Spleen (tissue), 11 donors: Measurements from ENCODE around the gene C19orf25. TPM values are rescaled to one million over a fixed set of nuclear protein-coding genes. Genes with fewer than 3 reads are reported as not detected.

Source experiments
- DNase-seq: peaks from one replicate; pipeline ENCODE4 v3.0.0-alpha.2; 2020
- H3K27ac ChIP-seq, 8 donors: fragments of 200-600 bp; sonication (generic) in 7 of 8; 1 replicate in 4 of 8; 2 replicates in 4 of 8; pipeline versions ENCODE4 v1.5.0 to v1.8.0; 2016 to 2021; ENCODE audit warnings: inconsistent platforms in 4 of 8, mild to moderate bottlenecking in 4 of 8, moderate library complexity in 1 of 8
- H3K27me3 ChIP-seq, 7 donors: fragments of 200-600 bp; sonication (generic) in 6 of 7; replicated peaks in 1 of 7; 1 replicate in 4 of 7; 2 replicates in 3 of 7; pipeline versions ENCODE4 v1.5.0 to v1.8.0; 2016 to 2021; ENCODE audit warnings: inconsistent platforms in 3 of 7, mild to moderate bottlenecking in 1 of 7
- H3K36me3 ChIP-seq, 6 donors: fragments of 200-600 bp; sonication (generic) in 5 of 6; 1 replicate in 4 of 6; 2 replicates in 2 of 6; pipeline versions ENCODE4 v1.5.0 to v1.8.0; 2016 to 2021; ENCODE audit warnings: inconsistent platforms in 2 of 6
- H3K4me1 ChIP-seq, 6 donors: fragments of 200-600 bp; sonication (generic) in 5 of 6; 1 replicate in 3 of 6; 2 replicates in 3 of 6; pipeline versions ENCODE4 v1.5.0 to v1.8.0; 2016 to 2021; ENCODE audit warnings: inconsistent platforms in 3 of 6
- H3K4me3 ChIP-seq, 8 donors: fragments of 200-600 bp; sonication (generic) in 7 of 8; 1 replicate in 4 of 8; 2 replicates in 4 of 8; pipeline versions ENCODE4 v1.5.0 to v1.8.0; 2016 to 2021; ENCODE audit warnings: inconsistent platforms in 4 of 8, mild to moderate bottlenecking in 4 of 8, moderate library complexity in 2 of 8
- H3K9me3 ChIP-seq, 8 donors: fragments of 200-600 bp; sonication (generic) in 7 of 8; 1 replicate in 4 of 8; 2 replicates in 4 of 8; pipeline versions ENCODE4 v1.5.0 to v1.8.0; 2016 to 2021; ENCODE audit warnings: inconsistent platforms in 4 of 8
- CTCF ChIP-seq, 11 experiments: fragments of 200-600 bp in 7 of 11; fragments of 450-650 bp in 4 of 11; sonication (generic) in 4 of 11; IDR thresholded peaks in 8 of 11; conservative IDR thresholded peaks in 3 of 11; 1 replicate in 7 of 11; 2 replicates in 4 of 11; pipeline versions ENCODE4 v1.4.0 to v1.8.0; 2016 to 2021; ENCODE audit warnings: antibody characterized with exemption in 11 of 11, inconsistent platforms in 4 of 11, mild to moderate bottlenecking in 1 of 11
- POLR2A ChIP-seq, 3 donors: fragments of 450-650 bp; IDR thresholded peaks; one replicate each; pipeline ENCODE4 v1.5.1; 2017; ENCODE audit warnings: antibody characterized with exemption in 3 of 3, mild to moderate bottlenecking in 1 of 3
- POLR2AphosphoS5 ChIP-seq, 3 donors: sonication (generic); formaldehyde crosslinking; IDR thresholded peaks; one replicate each; pipeline ENCODE4 v1.5.1; 2017; ENCODE audit warnings: antibody characterized with exemption in 3 of 3
- WGBS, 5 donors: extraction: QIAGEN DNeasy Blood & Tissue Kit in 3 of 5; methylation state at CpG; one replicate each; pipeline versions ENCODE4 v1.1.5 to v1.1.7; 2013 to 2018; 5-methylcytosine and 5-hydroxymethylcytosine counted together
- intact Hi-C: fragments of 100-400 bp; cut with DNase I; formaldehyde crosslinking; loops from one replicate; pipeline ENCODE4 v1.15.0; 2023; ENCODE audit warnings: low total_unique reads
- polyA plus RNA-seq, 3 donors: library from polyadenylated mRNA; stranded (reverse); fragments of 200-250 nt; gene quantifications; one replicate each; pipeline ENCODE4 v1.2.1, GENCODE V29; 2013
- total RNA-seq, 7 donors: library from RNA; depleted of rRNA in 3 of 7; stranded (reverse); fragments of >200 nt in 3 of 7; fragmentation: NEBNext Ultra II Directional in 4 of 7; extraction: Animal tissue kit (Norgen Biotek cat#: 25700) in 4 of 7; gene quantifications; one replicate each; pipeline versions ENCODE4 v1.1.0 to v1.2.1, GENCODE V29; 2016 to 2021
- donor health status: healthy with polysubstance abuse.
- donor health status: DM: no; HTN: no; CAD: no; lungs with moderate emphysema.
- donor health status: DM: no; HTN: no; CAD: no.
- donor health status: Bipolar disorder and iron deficiency.
- donor health status: healthy.
- donor health status: DM: no; HTN: no; CAD: no.
- donor health status: DM: yes; HTN: yes; CAD: no.

The C19orf25 gene
- total and polyA plus RNA-seq, 10 donors, result 24.7 to 56.6 (median 39.5) TPM

DNA sequence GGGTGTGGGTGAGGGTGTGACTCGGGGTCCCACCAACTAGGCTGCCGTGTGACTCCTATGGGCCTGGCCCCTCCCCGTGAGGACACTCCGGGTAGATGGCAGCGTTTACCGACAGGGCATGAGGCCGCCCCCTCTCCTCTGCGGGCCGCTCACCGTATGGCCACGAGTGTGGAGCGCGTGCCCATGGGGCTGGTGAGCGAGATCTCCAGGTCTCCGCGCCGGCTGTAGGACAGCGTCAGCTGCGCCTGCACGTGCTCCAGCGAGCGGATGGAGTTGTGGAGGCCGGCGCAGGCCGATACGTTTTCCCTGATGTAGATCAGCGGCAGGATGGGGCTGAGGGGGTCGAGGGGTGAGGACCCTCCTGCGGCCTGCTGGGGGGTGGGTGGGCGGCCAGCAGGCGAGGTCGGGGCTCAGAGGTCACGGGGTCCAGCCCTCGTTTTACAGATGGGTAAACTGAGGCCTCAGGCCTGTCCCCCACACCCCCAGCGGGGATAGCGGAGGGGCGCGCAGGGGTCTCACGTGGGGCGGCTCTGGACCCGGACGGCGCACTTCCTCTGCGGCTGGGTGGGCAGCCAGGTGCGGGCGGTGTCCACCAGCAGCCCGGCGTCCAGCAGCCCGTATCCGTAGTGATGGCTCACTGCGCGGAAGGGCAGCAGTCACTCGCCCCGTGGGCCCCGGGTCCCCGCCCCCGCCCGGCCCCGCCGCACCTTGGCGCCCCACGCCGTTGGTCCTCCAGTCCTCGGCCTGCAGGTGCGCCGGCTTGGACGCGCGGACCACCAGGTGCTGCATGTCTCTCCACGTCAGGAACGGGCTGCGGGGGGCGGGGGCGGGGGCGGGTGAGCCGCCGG is 4.3 kb upstream of the C19orf25 start:
- H3K9me3 ChIP-seq, result no peaks in the 10 kb centered on the region
- DNase-seq, result peak; percentile 70
- WGBS, 5 donors, result 91 to 97% (median 95%) methylated on average over 34 to 77 of the region's 77 CpGs
- H3K27ac ChIP-seq, result no peak overlapping the region
- no peaks in the 10 kb centered on the region for H3K36me3 ChIP-seq
- no peak for TF ChIP-seq POLR2AphosphoS5 (IDR thresholded peaks at IDR 0.05)
- no peak for TF ChIP-seq CTCF (IDR thresholded peaks at IDR 0.05 in 8 of 11, conservative IDR thresholded peaks at IDR 0.05 in 3 of 11)
- no peak for TF ChIP-seq POLR2A (IDR thresholded peaks at IDR 0.05)
- intact Hi-C loops, result no loop called here
- no peaks in the 10 kb centered on the region for H3K27me3 ChIP-seq
- no peak overlapping the region for H3K4me3 ChIP-seq
- peaks cover 2 to 21% (median 11%) of the 10 kb centered on the region in 6 donors for H3K4me1 ChIP-seq

DNA sequence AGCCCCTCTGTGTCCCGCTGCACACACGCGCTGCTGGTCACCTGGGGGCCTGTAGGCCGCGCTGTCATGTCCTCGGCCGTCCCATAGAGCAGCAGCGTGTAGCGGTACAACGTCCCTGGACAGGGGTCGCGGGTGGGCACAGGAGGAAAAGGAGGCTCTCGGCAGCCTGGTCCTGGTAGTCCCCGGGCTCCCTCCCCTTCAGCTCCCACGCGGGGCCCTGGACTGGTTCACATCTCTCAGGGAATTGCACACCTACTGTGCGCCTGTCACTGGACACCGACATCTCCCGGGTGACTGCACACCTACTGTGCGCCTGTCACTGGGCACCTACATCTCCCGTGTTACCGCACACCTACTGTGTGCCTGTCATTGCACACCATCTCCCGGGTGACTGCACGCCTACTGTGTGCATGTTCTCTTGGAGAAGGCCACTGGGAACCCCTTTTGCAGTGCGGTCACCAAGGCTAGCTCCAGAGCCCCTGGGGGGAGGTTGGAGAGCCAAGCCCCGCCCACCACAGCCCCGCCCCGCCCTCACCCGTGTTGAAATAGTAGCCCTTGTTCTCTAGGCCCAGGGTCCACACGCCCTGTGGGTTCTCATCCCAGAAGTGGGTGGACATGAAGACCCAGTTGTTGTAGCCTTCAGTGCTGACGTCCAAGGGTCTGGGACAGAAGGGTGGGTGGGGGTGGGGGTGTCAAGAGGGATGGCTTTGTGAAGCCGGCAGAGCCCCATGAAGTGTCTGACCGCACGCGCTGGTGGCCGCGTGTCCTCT is 3.5 kb upstream of the C19orf25 start:
- WGBS, 5 donors, result 88 to 91% (median 89%) methylated on average over 23 to 37 of the region's 37 CpGs
- no peak for TF ChIP-seq CTCF (IDR thresholded peaks at IDR 0.05 in 8 of 11, conservative IDR thresholded peaks at IDR 0.05 in 3 of 11)
- TF ChIP-seq POLR2AphosphoS5 (IDR thresholded peaks at IDR 0.05), result no peak
- TF ChIP-seq POLR2A (IDR thresholded peaks at IDR 0.05), result no peak

DNA sequence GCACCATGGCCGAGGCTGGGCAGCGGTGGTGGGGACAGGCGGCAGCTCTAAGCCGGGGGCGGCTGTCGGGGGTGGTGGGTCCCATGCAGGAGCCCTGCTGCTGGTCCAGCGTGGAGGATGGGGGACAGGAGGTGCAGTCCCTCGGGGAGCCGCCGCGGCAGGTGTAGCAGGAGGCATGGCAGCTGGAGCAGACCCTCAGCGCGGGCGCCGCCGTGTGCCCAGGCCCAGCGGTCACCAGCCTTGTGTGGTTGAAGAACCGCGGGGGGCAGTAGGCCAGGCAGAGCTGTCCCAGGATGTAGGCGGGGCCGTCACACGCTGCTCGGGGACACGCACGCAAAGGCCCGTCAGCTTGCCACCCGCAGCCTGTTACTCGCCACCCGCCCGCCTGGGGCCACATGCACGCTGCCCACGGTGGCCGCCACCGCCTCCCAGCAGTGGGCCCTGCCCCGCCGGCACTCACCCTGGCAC is 2.9 kb upstream of the C19orf25 start:
- no peak overlapping the region for H3K4me3 ChIP-seq
- intact Hi-C loops, result no loop called here
- TF ChIP-seq POLR2AphosphoS5 (IDR thresholded peaks at IDR 0.05) (no peak), CTCF (IDR thresholded peaks at IDR 0.05 in 8 of 11, conservative IDR thresholded peaks at IDR 0.05 in 3 of 11) (no peak), POLR2A (IDR thresholded peaks at IDR 0.05) (no peak)
- peaks cover 0 to 10% (median 3%) of the 10 kb centered on the region in 6 donors for H3K36me3 ChIP-seq
- no peaks in the 10 kb centered on the region for H3K27me3 ChIP-seq
- H3K9me3 ChIP-seq, result no peaks in the 10 kb centered on the region
- DNase-seq, result peak; percentile 74
- WGBS, 5 donors, result 88 to 94% (median 91%) methylated on average over 24 to 36 of the region's 36 CpGs
- no peak overlapping the region for H3K27ac ChIP-seq
- H3K4me1 ChIP-seq, result peaks cover 11 to 35% (median 25%) of the 10 kb centered on the region in 6 donors

More for the DNA sequence above, 3.5 kb upstream of the C19orf25 start:
- Histone ChIP-seq H3K27me3 (no peaks in the 10 kb centered on the region), H3K4me3 (no peak overlapping the region), H3K4me1 (peaks cover 10 to 29% (median 19%) of the 10 kb centered on the region in 6 donors), H3K36me3 (peaks cover 0 to 3% (median 0%) of the 10 kb centered on the region in 6 donors), H3K9me3 (no peaks in the 10 kb centered on the region), H3K27ac (no peak overlapping the region)
- DNase-seq, result no peak
- intact Hi-C loops, result no loop called here
